Caco-2 (cell line): ENCODE data around the gene MSLN. TPM values are rescaled to one million over a fixed set of nuclear protein-coding genes. Genes with fewer than 3 reads are reported as not detected.

Source experiments
- BruUV-seq: library from RNA; stranded (reverse); fragments of 400-500 nt; replicated peaks from 2 replicates; lab custom pipeline; 2021; lab: Mats Ljungman, UMichigan
- CTCF ChIA-PET: fragments of 300-600 bp; sonication (Branson Sonifier 250); formaldehyde crosslinking; loops from one replicate; lab custom pipeline; 2022; ENCODE audit warnings: antibody characterized with exemption; lab: Charles Lee
- POLR2A ChIA-PET: fragments of 300-600 bp; sonication (Branson Sonifier 250); formaldehyde crosslinking; loops from one replicate; lab custom pipeline; 2022; ENCODE audit warnings: antibody characterized with exemption; lab: Charles Lee
- DNase-seq, 2 experiments: peaks; one replicate each; pipeline versions ENCODE4 v3.0.0 to v3.0.0-alpha.2; 2020 to 2022
- H3K27me3 ChIP-seq: replicated peaks from 2 replicates; pipeline ENCODE4 v1.6.0; 2011; ENCODE audit warnings: low read length; ENCODE audit not compliant: control insufficient read depth, insufficient read depth
- H3K36me3 ChIP-seq: 2 replicates; pipeline ENCODE4 v1.5.1; 2011; ENCODE audit warnings: low read length; ENCODE audit not compliant: control insufficient read depth, insufficient read depth
- H3K4me1 ChIP-seq: fragments of 250-450 bp; sonication (Bioruptor Pico); 2 replicates; pipeline ENCODE4 v1.5.1; 2020; ENCODE audit warnings: mild to moderate bottlenecking
- H3K4me3 ChIP-seq: 2 replicates; pipeline ENCODE4 v1.5.1; 2011; ENCODE audit warnings: low read depth, mild to moderate bottlenecking, control low read depth, low read length
- H3K9me3 ChIP-seq: fragments of 250-450 bp; sonication (Bioruptor Pico); 2 replicates; pipeline ENCODE4 v1.5.1; 2020; ENCODE audit warnings: mild to moderate bottlenecking, moderate library complexity
- H3K27ac Mint-ChIP-seq: one replicate; pipeline ENCODE4 v1.8.0; 2022; ENCODE audit warnings: mixed read lengths; ENCODE audit not compliant: unreplicated experiment
- H3K27me3 Mint-ChIP-seq: one replicate; pipeline ENCODE4 v1.8.0; 2022; ENCODE audit warnings: mixed read lengths; ENCODE audit not compliant: insufficient read depth, unreplicated experiment
- H3K36me3 Mint-ChIP-seq: one replicate; pipeline ENCODE4 v1.8.0; 2022; ENCODE audit warnings: mild to moderate bottlenecking, mixed read lengths; ENCODE audit not compliant: insufficient read depth, unreplicated experiment
- H3K4me1 Mint-ChIP-seq: one replicate; pipeline ENCODE4 v1.8.0; 2022; ENCODE audit warnings: low read depth, mixed read lengths; ENCODE audit not compliant: unreplicated experiment
- H3K4me3 Mint-ChIP-seq: one replicate; pipeline ENCODE4 v1.8.0; 2022; ENCODE audit warnings: mild to moderate bottlenecking, moderate library complexity, mixed read lengths; ENCODE audit not compliant: unreplicated experiment
- H3K9me3 Mint-ChIP-seq: one replicate; pipeline ENCODE4 v1.8.0; 2022; ENCODE audit warnings: mixed read lengths; ENCODE audit not compliant: unreplicated experiment
- CTCF ChIP-seq, 2 experiments: fragments of 200-600 bp in 1 of 2; IDR thresholded peaks; 1 replicate in 1 of 2; 2 replicates in 1 of 2; pipeline versions ENCODE4 v1.5.1 to v1.8.0; 2011 to 2022; ENCODE audit warnings: antibody characterized with exemption in 1 of 2, control low read depth in 1 of 2, inconsistent platforms in 1 of 2, low read depth in 1 of 2, low read length in 1 of 2, mild to moderate bottlenecking in 1 of 2, moderate library complexity in 1 of 2; ENCODE audit not compliant: insufficient read depth in 1 of 2, severe bottlenecking in 1 of 2, unreplicated experiment in 1 of 2
- intact Hi-C: fragments of 100-400 bp; cut with micrococcal nuclease; formaldehyde crosslinking; loops from one replicate; pipeline ENCODE4 v1.10.0; 2022; ENCODE audit not compliant: unreplicated experiment
- microRNA-seq: library from miRNA; unstranded; fragments of <30 nt; microRNA quantifications from one replicate; pipeline ENCODE4 v1.2.0, GENCODE V29; 2022
- total RNA-seq: library from RNA; stranded (reverse); gene quantifications from 2 replicates; pipeline ENCODE4 v1.2.3, GENCODE V29; 2022

Gene MSLN
- total RNA-seq, 1 experiment from 2014 or later: 0.36 TPM

- Histone ChIP-seq H3K9me3 (no peaks in the 10 kb centered on the region), H3K36me3 (no peaks in the 10 kb centered on the region), H3K4me1 (peaks cover 14% of the 10 kb centered on the region), H3K4me3 (no peak overlapping the region), H3K27me3 (no peaks in the 10 kb centered on the region)
- POLR2A ChIA-PET: no interaction called here
- TF ChIP-seq CTCF (IDR thresholded peaks at IDR 0.05; ENCODE audit: insufficient read depth in 1 of 2, low read depth in 1 of 2, low read length in 1 of 2, severe bottlenecking in 1 of 2, unreplicated experiment in 1 of 2): no peak
- CTCF ChIA-PET: interaction anchor here (0.7 kb wide), 1 partner anchor 21 kb away, joined by 4 read pairs; no protein-coding TSS in a partner anchor
- Mint-ChIP-seq H3K4me1 (no peaks in the 10 kb centered on the region), H3K36me3 (peaks cover 12% of the 10 kb centered on the region), H3K4me3 (no peak overlapping the region), H3K27ac (no peak overlapping the region), H3K27me3 (no peaks in the 10 kb centered on the region), H3K9me3 (no peaks in the 10 kb centered on the region)
- BruUV-seq: no TSS peak
- intact Hi-C loops: no loop called here
- DNase-seq: no peak
These were observed 55.3 kb downstream of the MSLN start for GRCh38 chr16:815861-816260.

- no TSS peak for BruUV-seq
- ChIA-PET CTCF (no interaction called here), POLR2A (no interaction called here)
- Histone ChIP-seq H3K9me3 (no peaks in the 10 kb centered on the region), H3K27me3 (no peaks in the 10 kb centered on the region), H3K4me1 (peaks cover 14% of the 10 kb centered on the region), H3K4me3 (no peak overlapping the region), H3K36me3 (no peaks in the 10 kb centered on the region)
- DNase-seq: no peak
- Mint-ChIP-seq H3K27ac (no peak overlapping the region), H3K4me1 (no peaks in the 10 kb centered on the region), H3K4me3 (no peak overlapping the region), H3K9me3 (no peaks in the 10 kb centered on the region), H3K27me3 (no peaks in the 10 kb centered on the region), H3K36me3 (peaks cover 8% of the 10 kb centered on the region)
- no peak for TF ChIP-seq CTCF (IDR thresholded peaks at IDR 0.05; ENCODE audit: insufficient read depth in 1 of 2, low read depth in 1 of 2, low read length in 1 of 2, severe bottlenecking in 1 of 2, unreplicated experiment in 1 of 2)
- intact Hi-C loops: no loop called here
These were observed 56.7 kb downstream of the MSLN start for GRCh38 chr16:817001-817906.

GRCh38 chr16:818132-818531 is 57.6 kb downstream of the MSLN start:
- Mint-ChIP-seq H3K4me1 (no peaks in the 10 kb centered on the region), H3K9me3 (no peaks in the 10 kb centered on the region), H3K27ac (no peak overlapping the region), H3K27me3 (no peaks in the 10 kb centered on the region), H3K36me3 (peaks cover 6% of the 10 kb centered on the region), H3K4me3 (no peak overlapping the region)
- POLR2A ChIA-PET: no interaction called here
- no peak overlapping the region for H3K4me3 ChIP-seq
- CTCF ChIA-PET: no interaction called here
- DNase-seq: no peak
- H3K9me3 ChIP-seq: no peaks in the 10 kb centered on the region
- no TSS peak for BruUV-seq
- H3K36me3 ChIP-seq: no peaks in the 10 kb centered on the region
- H3K27me3 ChIP-seq: no peaks in the 10 kb centered on the region
- intact Hi-C loops: no loop called here
- TF ChIP-seq CTCF (IDR thresholded peaks at IDR 0.05; ENCODE audit: insufficient read depth in 1 of 2, low read depth in 1 of 2, low read length in 1 of 2, severe bottlenecking in 1 of 2, unreplicated experiment in 1 of 2): no peak
- H3K4me1 ChIP-seq: peaks cover 13% of the 10 kb centered on the region

Small RNA genes lying within 50 kb of the gene (microRNA-seq; reads per million reads assigned to microRNA genes)
- gene MIR662: not detected

Other genes with a start within 250 kb of the MSLN start
- 85.3 and 87.9 TPM in 2 replicates for gene CAPN15, start 233.0 kb upstream of the MSLN start, total RNA-seq
- gene PRR35, start 200.3 kb upstream of the MSLN start, total RNA-seq: 0.14 TPM in 1 of 2 replicates, not detected in the other
- not detected in 2 replicates for gene NHLRC4, start 193.7 kb upstream of the MSLN start, total RNA-seq
- gene PIGQ, start 190.8 kb upstream of the MSLN start, total RNA-seq: 45.3 and 45.8 TPM in 2 replicates
- 18.7 and 19.1 TPM in 2 replicates for gene RAB40C, start 170.7 kb upstream of the MSLN start, total RNA-seq
- gene WFIKKN1, start 129.7 kb upstream of the MSLN start, total RNA-seq: 0.39 and 0.54 TPM in 2 replicates
- gene METTL26, start 124.4 kb upstream of the MSLN start, total RNA-seq: 67.1 and 67.4 TPM in 2 replicates
- 33.0 and 40.7 TPM in 2 replicates for gene MCRIP2, start 118.9 kb upstream of the MSLN start, total RNA-seq
- 57.8 and 60.9 TPM in 2 replicates for gene WDR90, start 111.4 kb upstream of the MSLN start, total RNA-seq
- 96.7 and 106 TPM in 2 replicates for gene RHOT2, start 92.6 kb upstream of the MSLN start, total RNA-seq
- gene RHBDL1, start 85.1 kb upstream of the MSLN start, total RNA-seq: 2.9 and 3.2 TPM in 2 replicates
- gene STUB1, start 80.3 kb upstream of the MSLN start, total RNA-seq: 77.8 and 86.6 TPM in 2 replicates
- 46.7 and 52.4 TPM in 2 replicates for gene JMJD8, start 76.4 kb upstream of the MSLN start, total RNA-seq
- gene WDR24, start 70.3 kb upstream of the MSLN start, total RNA-seq: 10.8 and 11.7 TPM in 2 replicates
- gene FBXL16, start 54.9 kb upstream of the MSLN start, total RNA-seq: 5.9 and 10.5 TPM in 2 replicates
- gene METRN, start 45.6 kb upstream of the MSLN start, total RNA-seq: 20.0 and 23.4 TPM in 2 replicates
- 39.7 and 42.6 TPM in 2 replicates for gene ANTKMT, start 39.6 kb upstream of the MSLN start, total RNA-seq
- gene CCDC78, start 34.3 kb upstream of the MSLN start, total RNA-seq: 3.5 and 4.6 TPM in 2 replicates
- 6.8 and 9.7 TPM in 2 replicates for gene HAGHL, start 33.6 kb upstream of the MSLN start, total RNA-seq
- 42.9 and 44.5 TPM in 2 replicates for gene CIAO3, start 19.7 kb upstream of the MSLN start, total RNA-seq
- gene RPUSD1, start 27.6 kb downstream of the MSLN start, total RNA-seq: 42.2 and 44.0 TPM in 2 replicates
- gene CHTF18, start 27.9 kb downstream of the MSLN start, total RNA-seq: 97.6 and 102 TPM in 2 replicates
- not detected in 2 replicates for gene GNG13, start 40.0 kb downstream of the MSLN start, total RNA-seq
- 8.8 and 12.3 TPM in 2 replicates for gene LMF1, start 210.2 kb downstream of the MSLN start, total RNA-seq
- 0.86 and 1.2 TPM in 2 replicates for gene SOX8, start 221.0 kb downstream of the MSLN start, total RNA-seq